Gastrocnemius medialis (tissue), 4 donors: ENCODE results near the gene KCNK3.

Source experiments
- CTCF ChIP-seq, 5 experiments: fragments of 450-650 bp in 3 of 5; fragments of 200-600 bp in 2 of 5; sonication (generic) in 2 of 5; IDR thresholded peaks in 4 of 5; conservative IDR thresholded peaks in 1 of 5; 1 replicate in 4 of 5; 2 replicates in 1 of 5; pipeline ENCODE4 v1.5.1; 2016 to 2019; ENCODE audit warnings: antibody characterized with exemption in 5 of 5, mild to moderate bottlenecking in 3 of 5, moderate library complexity in 3 of 5
- POLR2A ChIP-seq, 2 donors: fragments of 450-650 bp; IDR thresholded peaks; one replicate each; pipeline ENCODE4 v1.6.1; 2017; ENCODE audit warnings: antibody characterized with exemption in 2 of 2, mild to moderate bottlenecking in 2 of 2, moderate library complexity in 2 of 2

- TF ChIP-seq CTCF (IDR thresholded peaks at IDR 0.05 in 4 of 5, conservative IDR thresholded peaks at IDR 0.05 in 1 of 5) (no peak), POLR2A (IDR thresholded peaks at IDR 0.05) (no peak)
Measured at GRCh38 chr2:26737221-26737620, 44.7 kb downstream of the KCNK3 start.
